GM18507 (cell line): ENCODE results near the gene CDK14.

Experiments used
- DNase-seq: peaks from one replicate; pipeline ENCODE4 v3.0.0; 2011; ENCODE audit warnings: low read depth; ENCODE audit not compliant: insufficient read length; ENCODE audit errors: extremely low spot score
- FAIRE-seq: peaks from 2 replicates; lab custom pipeline; 2011; peaks lifted over from hg19 to GRCh38; lab: Jason Lieb, UNC

The CDK14 gene

DNA sequence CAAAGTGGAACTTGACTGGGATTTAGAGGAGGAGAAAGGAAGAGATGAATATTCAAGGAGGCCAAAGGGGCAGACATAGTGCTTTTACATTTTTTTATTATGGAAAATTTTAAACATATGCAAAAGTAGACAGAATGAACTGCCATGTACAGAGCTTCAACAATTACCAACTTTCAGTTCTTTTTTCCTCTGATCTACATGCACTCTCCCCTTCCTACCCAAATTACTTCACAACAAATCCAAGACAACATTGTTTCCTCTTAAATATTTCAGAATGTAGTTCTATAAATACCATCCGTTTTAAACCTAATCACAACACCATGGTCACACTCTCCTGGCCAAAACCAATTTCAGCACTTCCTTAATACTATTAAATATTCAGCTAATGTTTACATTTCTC is 584.6 kb downstream of the CDK14 start:
- FAIRE-seq: no peak
- no peak for DNase-seq

DNA sequence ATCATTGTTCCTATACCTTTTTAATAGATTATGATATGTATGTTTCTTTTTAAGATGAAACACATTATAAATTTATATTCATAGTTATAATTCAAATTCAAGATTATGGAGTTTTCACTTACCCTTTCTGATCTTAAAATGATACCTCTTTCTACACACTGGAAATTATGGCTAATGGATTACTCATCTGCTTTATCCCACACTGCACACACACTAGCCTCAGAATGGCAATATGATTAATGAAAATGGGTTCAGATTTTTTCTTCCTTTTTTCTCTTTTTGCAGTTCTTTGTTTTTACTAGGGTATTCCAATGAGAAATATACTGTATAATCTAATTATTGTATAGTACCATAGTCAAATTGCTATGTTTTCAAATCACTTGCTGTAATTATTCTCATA is 585.8 kb downstream of the CDK14 start:
- DNase-seq (no peak), FAIRE-seq (no peak)

DNA sequence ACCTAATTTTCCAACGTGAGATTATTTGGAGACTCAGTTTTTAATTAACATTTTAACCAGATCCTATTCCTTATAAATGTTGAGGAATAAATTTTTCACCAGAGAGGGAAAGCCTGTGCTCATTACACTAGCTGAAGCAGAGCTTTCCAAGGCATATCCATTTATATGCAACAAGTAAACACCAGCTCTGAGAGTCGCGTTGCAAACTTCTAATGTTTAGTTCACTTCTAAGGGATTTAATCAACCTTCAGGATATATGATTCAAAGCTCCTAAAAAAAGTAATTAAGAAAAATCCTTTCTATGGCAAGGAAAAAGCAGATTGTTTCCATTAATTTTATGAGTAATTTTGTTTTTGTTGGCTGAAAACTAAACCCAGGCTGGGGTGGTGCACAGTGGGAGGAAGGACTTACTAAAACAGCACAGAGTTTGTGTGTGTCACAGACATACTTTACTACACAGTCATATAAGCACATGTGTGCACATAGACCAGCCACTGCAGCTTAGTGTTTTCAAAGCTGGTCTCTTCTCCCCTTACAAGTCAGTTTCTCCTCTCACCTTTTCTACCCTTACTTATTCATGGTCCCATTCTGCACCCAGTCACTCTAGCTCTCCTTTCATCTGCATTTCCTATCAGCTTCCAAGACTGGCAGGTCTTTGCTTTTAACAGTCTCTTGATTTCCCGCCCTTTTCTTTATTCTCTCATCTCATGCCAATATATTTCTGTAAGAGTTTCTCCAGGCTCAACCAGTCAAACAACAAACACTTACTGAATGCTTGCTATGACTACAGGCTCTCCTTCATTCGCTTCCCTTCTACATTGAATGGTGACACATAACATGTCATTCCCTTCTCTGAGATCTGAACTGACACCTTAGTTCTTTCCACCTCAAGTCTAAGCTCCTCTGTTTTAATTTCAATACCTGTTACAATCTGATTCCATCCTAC is 587.0 kb downstream of the CDK14 start:
- FAIRE-seq: no peak
- DNase-seq: no peak

- FAIRE-seq: no peak
- DNase-seq: no peak
Measured at GRCh38 chr7:91185771-91186170, 589.6 kb downstream of the CDK14 start.

DNA sequence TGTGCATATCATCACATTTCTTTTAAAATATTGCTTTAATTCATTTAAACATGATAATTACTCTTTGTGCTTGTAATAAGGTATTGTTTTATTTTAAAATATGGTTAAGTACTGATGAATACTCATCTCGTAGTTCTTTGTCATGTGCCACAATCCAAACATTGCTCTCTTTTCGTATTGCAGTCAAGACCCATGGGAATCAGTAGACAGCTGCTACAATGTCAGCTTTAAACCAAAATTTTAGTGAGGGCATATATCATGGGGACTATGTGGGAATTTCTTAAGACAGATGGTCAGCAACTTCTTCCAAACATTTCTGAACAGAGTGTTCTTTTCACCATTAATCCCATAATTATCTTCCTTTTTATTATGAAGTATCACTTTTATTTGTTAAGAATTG is 590.9 kb downstream of the CDK14 start:
- DNase-seq (no peak), FAIRE-seq (no peak)

DNA sequence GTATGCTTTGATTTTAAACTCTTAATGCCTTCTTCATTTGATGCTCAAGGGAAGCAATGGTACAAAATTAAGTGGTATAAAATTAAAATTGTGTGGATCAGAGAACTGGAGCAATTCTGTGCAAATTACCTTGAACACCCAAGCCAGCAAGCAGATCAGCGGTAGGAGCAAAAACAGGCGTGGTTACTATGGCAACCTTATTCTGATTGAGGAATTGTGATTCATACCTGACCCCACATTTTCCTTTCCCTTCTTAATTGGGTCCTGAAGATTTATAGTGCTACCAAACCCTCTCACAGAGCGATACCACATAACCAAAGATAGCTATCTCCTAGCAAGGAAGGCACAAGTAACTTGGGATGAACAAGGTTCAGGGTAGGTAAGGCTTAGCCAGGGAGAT is 595.6 kb downstream of the CDK14 start:
- DNase-seq: no peak
- no peak for FAIRE-seq

GRCh38 chr7:91193141-91193540 is 597.0 kb downstream of the CDK14 start:
- DNase-seq (no peak), FAIRE-seq (no peak)

- DNase-seq (no peak), FAIRE-seq (no peak)
Measured at GRCh38 chr7:91194841-91195240, 598.7 kb downstream of the CDK14 start.

- no peak for DNase-seq
- no peak for FAIRE-seq
Measured at GRCh38 chr7:91196058-91196457, 599.9 kb downstream of the CDK14 start.

- DNase-seq (no peak), FAIRE-seq (no peak)
Measured at GRCh38 chr7:91198371-91198770, 602.2 kb downstream of the CDK14 start.

DNA sequence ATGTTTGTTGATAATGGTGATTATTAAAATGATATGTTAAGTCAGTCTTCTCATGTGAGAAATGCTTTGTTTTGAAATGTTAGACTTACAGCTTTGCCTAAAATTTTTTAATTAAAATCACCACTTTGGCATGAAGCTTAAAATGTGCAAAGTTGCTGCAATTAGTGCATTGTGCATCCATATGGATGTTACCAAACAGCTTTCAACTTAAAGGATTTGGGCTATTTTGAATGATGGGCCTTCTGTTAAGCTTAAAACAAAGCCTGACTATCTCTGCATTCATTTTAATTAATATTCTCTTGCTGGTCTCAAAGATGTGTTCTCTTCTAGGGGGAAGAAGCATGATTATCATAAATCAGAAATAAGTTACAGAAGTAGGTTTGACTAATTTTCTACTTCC is 603.5 kb downstream of the CDK14 start:
- FAIRE-seq: no peak

DNA sequence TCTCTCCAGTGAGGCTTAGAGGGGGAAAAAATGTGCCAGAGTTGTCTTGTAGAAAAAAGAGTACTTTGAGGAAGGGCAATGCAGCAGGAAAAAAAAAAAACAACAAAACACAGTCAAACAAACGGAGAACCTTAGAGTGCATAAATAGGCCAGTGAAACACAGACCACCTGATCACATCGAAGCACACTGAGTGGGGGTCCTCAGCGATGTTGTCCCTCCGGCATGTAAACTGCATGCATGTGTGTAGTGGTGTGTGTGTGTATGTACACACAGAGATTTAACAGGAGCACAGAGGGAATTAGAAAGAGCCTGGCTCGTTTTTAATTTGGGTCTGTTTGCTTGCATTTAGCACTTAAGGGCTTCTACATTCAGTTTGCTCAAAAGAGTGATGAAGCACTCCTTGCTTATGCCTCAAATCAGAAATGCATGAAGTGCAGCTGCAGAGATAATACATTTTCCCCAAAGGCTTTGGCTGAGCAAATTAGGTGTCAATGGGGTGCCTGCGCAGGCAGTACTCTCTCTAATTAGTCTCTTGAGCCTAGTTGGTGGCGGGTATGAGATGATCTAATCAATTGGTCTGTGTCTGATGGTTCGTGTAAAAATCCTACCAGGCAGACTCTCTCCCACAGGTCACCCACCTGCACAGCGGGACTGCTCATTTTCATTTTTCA is 605.5 kb downstream of the CDK14 start:
- DNase-seq (no peak), FAIRE-seq (no peak)

More for the DNA sequence above, 603.5 kb downstream of the CDK14 start:
- no peak for DNase-seq

GRCh38 chr7:91206361-91206960 is 610.3 kb downstream of the CDK14 start:
- FAIRE-seq: no peak
- no peak for DNase-seq

GRCh38 chr7:91212582-91212981 is 616.5 kb downstream of the CDK14 start:
- no peak for FAIRE-seq

GRCh38 chr7:91226411-91226810 is 630.3 kb downstream of the CDK14 start:
- no peak for DNase-seq
- no peak for FAIRE-seq

More at GRCh38 chr7:91212582-91212981, 616.5 kb downstream of the CDK14 start:
- DNase-seq: no peak

- FAIRE-seq (no peak), DNase-seq (no peak)
Measured at GRCh38 chr7:91228327-91228726, 632.2 kb downstream of the CDK14 start.

GRCh38 chr7:91228927-91229558 is 632.9 kb downstream of the CDK14 start:
- FAIRE-seq (no peak), DNase-seq (no peak)

GRCh38 chr7:91230100-91230499 is 634.0 kb downstream of the CDK14 start:
- DNase-seq: no peak
- FAIRE-seq: no peak

DNA sequence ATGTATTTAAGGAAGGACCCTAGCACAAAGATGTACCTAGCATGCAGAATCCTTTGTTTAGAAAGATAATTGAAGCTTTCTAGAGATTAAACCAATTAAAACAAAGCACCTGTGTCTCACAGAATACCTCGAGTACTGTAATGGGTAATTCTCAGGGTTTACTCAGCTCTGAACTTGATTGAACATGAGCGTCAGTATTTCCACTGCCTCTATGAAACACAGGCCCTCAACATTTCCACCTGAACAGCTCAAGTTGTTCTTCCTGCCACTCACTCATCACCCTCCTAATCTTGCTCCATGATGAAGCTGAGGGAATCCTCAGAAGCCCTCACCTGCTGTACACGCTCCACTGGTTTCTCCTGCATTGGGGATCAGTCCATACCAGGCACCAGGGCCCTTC is 634.4 kb downstream of the CDK14 start:
- FAIRE-seq (no peak), DNase-seq (no peak)

DNA sequence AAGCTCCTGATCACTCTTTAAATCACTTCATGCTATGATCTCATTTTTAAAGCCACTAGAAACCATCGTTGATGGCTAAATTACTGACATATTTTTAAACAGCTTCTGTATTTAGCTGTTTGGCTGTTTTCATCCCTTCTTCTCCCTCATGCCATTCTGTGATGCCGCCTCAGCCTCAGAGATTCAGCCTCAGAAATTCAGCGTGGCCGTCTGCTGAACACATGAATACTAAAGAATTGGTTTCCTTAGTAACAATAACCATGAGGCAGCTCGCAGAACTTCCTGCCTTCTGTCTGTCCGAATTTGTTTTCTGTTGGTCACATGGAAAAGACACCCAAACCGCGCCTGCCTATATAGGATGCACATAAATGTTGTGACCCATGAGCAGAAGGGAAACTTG is 637.1 kb downstream of the CDK14 start:
- DNase-seq (no peak), FAIRE-seq (no peak)
